Mesothelial cell of epicardium (in vitro differentiated cells): ENCODE data around the gene ANAPC5. TPM values are rescaled to one million over a fixed set of nuclear protein-coding genes. Genes with fewer than 3 reads are reported as not detected.
A peak's percentile ranks its signal among the peaks of the same experiment; 100 is the strongest.

ENCODE experiments used
- DNase-seq, 2 experiments: peaks; one replicate each; pipeline ENCODE4 v3.0.0; 2021; ENCODE audit warnings: low spot score in 2 of 2; ENCODE audit not compliant: unreplicated experiment in 2 of 2
- H3K27ac Mint-ChIP-seq: 2 replicates; pipeline ENCODE4 v1.8.0; 2021; ENCODE audit warnings: mixed read lengths
- H3K27me3 Mint-ChIP-seq: 2 replicates; pipeline ENCODE4 v1.8.0; 2021; ENCODE audit warnings: low read depth, mixed read lengths
- H3K36me3 Mint-ChIP-seq: 2 replicates; pipeline ENCODE4 v1.8.0; 2021; ENCODE audit warnings: mixed read lengths
- H3K4me1 Mint-ChIP-seq: 2 replicates; pipeline ENCODE4 v1.8.0; 2021; ENCODE audit warnings: mixed read lengths
- H3K4me3 Mint-ChIP-seq: 2 replicates; pipeline ENCODE4 v1.8.0; 2021; ENCODE audit warnings: mild to moderate bottlenecking, moderate library complexity, mixed read lengths
- H3K9me3 Mint-ChIP-seq: 2 replicates; pipeline ENCODE4 v1.8.0; 2021; ENCODE audit warnings: mixed read lengths
- total RNA-seq: library from RNA; stranded (reverse); gene quantifications from 3 replicates; pipeline ENCODE4 v1.2.1, GENCODE V29; 2021
- TF ChIP-seq, protein P1 (sequence below): fragments of 200-600 bp; sonication (generic); IDR thresholded peaks from one replicate; pipeline ENCODE4 v1.5.0; 2021; ENCODE audit warnings: antibody characterized with exemption; ENCODE audit not compliant: unreplicated experiment

ANAPC5 gene
- total RNA-seq: 114 to 117 TPM (median 114 TPM) in 3 replicates

DNA sequence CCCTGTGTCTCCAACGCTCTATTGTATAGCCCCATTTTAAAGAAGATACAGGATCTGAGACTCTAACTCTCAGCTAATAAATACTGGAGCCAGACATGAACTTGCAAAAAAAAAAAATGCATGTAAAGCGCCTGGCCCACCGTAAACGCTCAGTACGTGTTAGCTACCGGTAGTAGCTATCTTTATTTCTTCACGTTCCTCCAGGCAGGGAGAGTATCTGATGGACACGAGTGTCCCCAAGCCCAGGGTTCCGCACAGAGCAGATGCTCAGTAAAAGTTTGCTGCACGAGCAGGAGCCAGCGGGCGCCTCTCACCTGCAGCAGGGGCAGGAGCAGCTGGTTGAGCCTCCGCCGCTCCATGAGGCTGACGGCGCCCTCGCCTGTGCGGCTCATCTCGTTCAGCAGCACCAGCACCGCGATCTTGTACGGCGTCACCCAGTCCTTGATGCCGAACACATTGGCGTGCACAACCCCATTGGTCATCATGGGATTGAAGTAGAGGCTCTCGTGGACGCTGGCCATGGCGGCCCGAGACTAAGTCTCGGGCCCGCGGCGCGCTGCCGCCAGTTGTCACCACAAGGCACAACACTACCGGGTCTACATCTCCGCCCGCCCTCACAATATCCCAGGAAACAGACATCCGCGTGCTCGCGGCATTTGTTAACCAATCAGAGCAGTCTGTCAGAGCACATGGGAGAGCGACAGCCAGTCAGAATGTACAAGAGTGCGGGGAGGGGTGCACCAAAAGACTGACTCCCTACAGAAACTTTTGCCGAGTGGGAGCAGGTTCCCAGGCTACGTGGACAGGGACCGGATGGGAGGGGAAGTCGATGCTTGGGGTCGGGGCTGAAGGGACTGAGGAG is at the start of gene ANAPC5:
Gene ANAPC5, minus strand, starts transcription at position 592 of the 862 bp plus-strand sequence. Its CDS starts 71 bp downstream, at position 521.
- H3K27ac Mint-ChIP-seq: peak within 1 kb of the TSS; percentile 98
- peaks cover 1% of the 10 kb centered on the region for H3K36me3 Mint-ChIP-seq
- TF ChIP-seq, protein P1, sequence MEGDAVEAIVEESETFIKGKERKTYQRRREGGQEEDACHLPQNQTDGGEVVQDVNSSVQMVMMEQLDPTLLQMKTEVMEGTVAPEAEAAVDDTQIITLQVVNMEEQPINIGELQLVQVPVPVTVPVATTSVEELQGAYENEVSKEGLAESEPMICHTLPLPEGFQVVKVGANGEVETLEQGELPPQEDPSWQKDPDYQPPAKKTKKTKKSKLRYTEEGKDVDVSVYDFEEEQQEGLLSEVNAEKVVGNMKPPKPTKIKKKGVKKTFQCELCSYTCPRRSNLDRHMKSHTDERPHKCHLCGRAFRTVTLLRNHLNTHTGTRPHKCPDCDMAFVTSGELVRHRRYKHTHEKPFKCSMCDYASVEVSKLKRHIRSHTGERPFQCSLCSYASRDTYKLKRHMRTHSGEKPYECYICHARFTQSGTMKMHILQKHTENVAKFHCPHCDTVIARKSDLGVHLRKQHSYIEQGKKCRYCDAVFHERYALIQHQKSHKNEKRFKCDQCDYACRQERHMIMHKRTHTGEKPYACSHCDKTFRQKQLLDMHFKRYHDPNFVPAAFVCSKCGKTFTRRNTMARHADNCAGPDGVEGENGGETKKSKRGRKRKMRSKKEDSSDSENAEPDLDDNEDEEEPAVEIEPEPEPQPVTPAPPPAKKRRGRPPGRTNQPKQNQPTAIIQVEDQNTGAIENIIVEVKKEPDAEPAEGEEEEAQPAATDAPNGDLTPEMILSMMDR: no peak
- H3K27me3 Mint-ChIP-seq: peaks cover 3% of the 10 kb centered on the region
- H3K4me1 Mint-ChIP-seq: peaks cover 14% of the 10 kb centered on the region
- DNase-seq: peak; percentile 77 to 85
- H3K4me3 Mint-ChIP-seq: peak within 1 kb of the TSS; percentile 88
- H3K9me3 Mint-ChIP-seq: no peaks in the 10 kb centered on the region

- peak overlapping the region; percentile 97 for H3K4me3 Mint-ChIP-seq
- H3K27ac Mint-ChIP-seq: peak overlapping the region; percentile 98
- peaks cover 45% of the 10 kb centered on the region for H3K4me1 Mint-ChIP-seq
- H3K27me3 Mint-ChIP-seq: no peaks in the 10 kb centered on the region
- H3K36me3 Mint-ChIP-seq: no peaks in the 10 kb centered on the region
- TF ChIP-seq, protein P1: no peak
- peak; percentile 31 to 74 for DNase-seq
- H3K9me3 Mint-ChIP-seq: no peaks in the 10 kb centered on the region
Measured at GRCh38 chr12:121400332-121401139, 48.3 kb upstream of the ANAPC5 start.

GRCh38 chr12:121399391-121400331 is 47.5 kb upstream of the ANAPC5 start, which contains the start of gene RNF34:
Gene RNF34, plus strand, starts transcription at chr12:121400118. Its CDS starts 95 bp downstream, at chr12:121400213.
- Mint-ChIP-seq H3K9me3 (no peaks in the 10 kb centered on the region), H3K4me1 (peaks cover 38% of the 10 kb centered on the region), H3K4me3 (peak within 1 kb of the TSS; percentile 97), H3K27me3 (no peaks in the 10 kb centered on the region), H3K27ac (peak within 1 kb of the TSS; percentile 98), H3K36me3 (no peaks in the 10 kb centered on the region)
- DNase-seq: peak; percentile 97 to 98
- TF ChIP-seq, protein P1: no peak

GRCh38 chr12:121398355-121398754 is 46.1 kb upstream of the ANAPC5 start:
- Mint-ChIP-seq H3K27ac (peak overlapping the region; percentile 2), H3K4me3 (no peak overlapping the region), H3K9me3 (no peaks in the 10 kb centered on the region)

More at GRCh38 chr12:121398355-121398754, 46.1 kb upstream of the ANAPC5 start:
- Mint-ChIP-seq H3K36me3 (no peaks in the 10 kb centered on the region), H3K4me1 (peaks cover 34% of the 10 kb centered on the region), H3K27me3 (no peaks in the 10 kb centered on the region)
- DNase-seq: no peak
- TF ChIP-seq, protein P1: no peak
